IPS-20b (cell line): ENCODE measurements around the gene NPAS3.

Source experiments
- H3K27ac ChIP-seq: one replicate; pipeline ENCODE4 v1.5.1; 2013; ENCODE audit warnings: low read length
- H3K27me3 ChIP-seq: 2 replicates; pipeline ENCODE4 v1.6.1; 2013; ENCODE audit warnings: mild to moderate bottlenecking, low read length, inconsistent platforms; ENCODE audit not compliant: insufficient read depth
- H3K36me3 ChIP-seq: 2 replicates; pipeline ENCODE4 v1.6.1; 2013; ENCODE audit warnings: low read depth, mild to moderate bottlenecking, inconsistent platforms, low read length, moderate library complexity; ENCODE audit not compliant: insufficient read depth
- H3K4me1 ChIP-seq: 2 replicates; pipeline ENCODE4 v1.6.1; 2013; ENCODE audit warnings: mild to moderate bottlenecking, control low read depth, inconsistent platforms, low read length, moderate library complexity; ENCODE audit not compliant: insufficient read depth
- H3K4me3 ChIP-seq: 2 replicates; pipeline ENCODE4 v1.5.1; 2013; ENCODE audit warnings: mild to moderate bottlenecking, low read length, inconsistent platforms
- H3K9ac ChIP-seq: 2 replicates; pipeline ENCODE4 v1.6.1; 2013; ENCODE audit warnings: low read depth, mild to moderate bottlenecking, inconsistent platforms, low read length, moderate library complexity
- H3K9me3 ChIP-seq: 2 replicates; pipeline ENCODE4 v1.6.1; 2013; ENCODE audit warnings: mild to moderate bottlenecking, low read depth, low read length, inconsistent platforms; ENCODE audit not compliant: insufficient read depth

NPAS3 gene

DNA sequence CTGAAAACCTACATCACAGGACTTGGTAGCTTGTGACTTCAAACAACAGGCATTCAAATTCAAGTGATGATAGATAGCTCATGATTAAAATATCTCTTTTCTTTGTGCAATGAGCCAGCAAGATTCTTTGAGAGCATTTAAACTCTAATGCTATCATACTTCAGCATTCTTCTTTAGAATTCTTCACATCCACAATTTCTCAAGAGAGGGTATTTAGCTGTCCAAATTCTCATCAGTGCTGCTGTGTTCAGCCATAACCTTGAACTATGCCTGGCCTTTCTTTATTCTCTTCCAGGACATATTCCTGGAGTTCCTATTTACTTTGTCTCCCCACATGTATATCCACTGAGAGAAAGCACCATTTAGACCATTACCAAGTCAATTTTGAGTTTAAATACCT lies 691.1 kb downstream of the NPAS3 start:
- Histone ChIP-seq H3K9me3 (no peaks in the 10 kb centered on the region), H3K4me1 (peaks cover 11% of the 10 kb centered on the region; the same call in 1 of the 2 replicates), H3K4me3 (no peak overlapping the region)

DNA sequence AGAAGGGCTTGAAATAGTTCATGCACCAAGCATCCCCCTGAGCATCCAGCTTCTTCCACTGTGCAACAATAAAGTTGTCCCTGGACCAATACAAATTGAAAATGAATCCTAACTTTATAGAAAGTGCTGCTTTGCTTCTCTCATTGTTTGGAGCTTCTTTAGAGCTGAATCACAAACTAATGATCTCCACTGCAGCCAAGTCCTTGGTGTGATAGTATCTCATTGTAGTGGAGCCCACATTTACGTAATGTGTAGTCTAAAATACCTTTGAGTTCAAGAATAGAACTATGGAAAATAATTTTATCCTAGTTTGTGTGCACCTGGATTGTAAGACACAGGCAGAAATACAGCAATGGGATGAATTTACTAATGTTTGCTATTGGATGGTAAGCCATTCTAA lies 692.3 kb downstream of the NPAS3 start:
- Histone ChIP-seq H3K9ac (no peak overlapping the region), H3K27me3 (no peaks in the 10 kb centered on the region), H3K36me3 (no peaks in the 10 kb centered on the region), H3K4me1 (peaks cover 11% of the 10 kb centered on the region; the same call in 1 of the 2 replicates), H3K9me3 (no peaks in the 10 kb centered on the region), H3K4me3 (no peak overlapping the region), H3K27ac (no peak overlapping the region)

More for the DNA sequence above, 691.1 kb downstream of the NPAS3 start:
- Histone ChIP-seq H3K9ac (no peak overlapping the region), H3K27ac (no peak overlapping the region), H3K36me3 (no peaks in the 10 kb centered on the region), H3K27me3 (no peaks in the 10 kb centered on the region)

DNA sequence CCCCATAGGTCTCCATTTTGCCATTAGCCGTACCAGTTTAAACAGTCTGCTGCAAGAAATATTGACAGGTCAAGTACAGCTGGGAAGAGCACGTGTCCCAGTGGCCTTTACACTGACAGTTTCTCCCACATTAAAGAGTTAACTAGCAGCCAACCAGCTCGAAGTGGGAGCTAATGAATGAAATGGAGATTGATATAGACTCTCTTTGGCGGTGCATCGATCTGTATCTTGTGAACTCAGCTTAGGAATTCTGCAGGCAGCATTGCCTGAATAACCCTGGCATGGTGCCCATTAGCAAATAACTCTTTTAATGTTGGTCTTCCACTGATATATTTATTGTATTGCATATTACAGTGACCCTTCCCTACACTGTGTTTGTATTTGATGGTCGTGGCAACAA lies 692.8 kb downstream of the NPAS3 start:
- peaks cover 11% of the 10 kb centered on the region; the same call in 1 of the 2 replicates for H3K4me1 ChIP-seq
- no peaks in the 10 kb centered on the region for H3K9me3 ChIP-seq
- H3K27me3 ChIP-seq = no peaks in the 10 kb centered on the region
- no peaks in the 10 kb centered on the region for H3K36me3 ChIP-seq
- H3K9ac ChIP-seq = no peak overlapping the region
- no peak overlapping the region for H3K27ac ChIP-seq
- no peak overlapping the region for H3K4me3 ChIP-seq

- Histone ChIP-seq H3K9me3 (no peaks in the 10 kb centered on the region), H3K4me3 (no peak overlapping the region), H3K27ac (no peak overlapping the region)
These were observed 696.0 kb downstream of the NPAS3 start for GRCh38 chr14:33634631-33635030.

DNA sequence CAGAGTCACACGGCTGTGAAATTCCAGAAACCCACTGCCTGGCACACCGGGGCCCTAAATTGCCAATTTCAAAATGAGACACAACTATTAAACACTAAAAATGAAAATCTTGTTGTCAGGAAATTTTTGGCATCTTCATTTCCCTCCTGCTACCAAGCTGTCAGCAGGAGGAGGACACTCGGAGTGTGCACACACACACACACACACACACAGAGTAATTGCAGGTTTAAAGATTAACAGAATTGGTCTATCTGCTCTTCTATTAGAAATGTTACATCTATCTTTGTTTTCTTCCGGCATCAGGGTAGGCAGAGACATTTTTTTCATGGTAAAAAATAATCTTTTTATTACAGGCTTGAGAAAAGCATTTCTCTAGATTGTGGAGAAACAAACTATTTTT lies 698.0 kb downstream of the NPAS3 start:
- no peak overlapping the region for H3K27ac ChIP-seq
- peaks cover 14% of the 10 kb centered on the region; the same call in 1 of the 2 replicates for H3K4me1 ChIP-seq
- H3K27me3 ChIP-seq = no peaks in the 10 kb centered on the region
- no peak overlapping the region for H3K4me3 ChIP-seq
- H3K9me3 ChIP-seq = no peaks in the 10 kb centered on the region
- H3K9ac ChIP-seq = no peak overlapping the region
- H3K36me3 ChIP-seq = no peaks in the 10 kb centered on the region

More at GRCh38 chr14:33634631-33635030, 696.0 kb downstream of the NPAS3 start:
- Histone ChIP-seq H3K9ac (no peak overlapping the region), H3K4me1 (peaks cover 11% of the 10 kb centered on the region; the same call in 1 of the 2 replicates), H3K36me3 (no peaks in the 10 kb centered on the region), H3K27me3 (no peaks in the 10 kb centered on the region)

GRCh38 chr14:33642080-33642479 lies 703.4 kb downstream of the NPAS3 start:
- H3K27ac ChIP-seq = no peak overlapping the region
- no peaks in the 10 kb centered on the region for H3K27me3 ChIP-seq
- no peaks in the 10 kb centered on the region for H3K36me3 ChIP-seq
- H3K4me3 ChIP-seq = peak overlapping the region; percentile 51; the same call in 1 of the 2 replicates
- H3K9me3 ChIP-seq = no peaks in the 10 kb centered on the region
- peak overlapping the region; percentile 17; the same call in 1 of the 2 replicates for H3K9ac ChIP-seq
- H3K4me1 ChIP-seq = peaks cover 33% of the 10 kb centered on the region

DNA sequence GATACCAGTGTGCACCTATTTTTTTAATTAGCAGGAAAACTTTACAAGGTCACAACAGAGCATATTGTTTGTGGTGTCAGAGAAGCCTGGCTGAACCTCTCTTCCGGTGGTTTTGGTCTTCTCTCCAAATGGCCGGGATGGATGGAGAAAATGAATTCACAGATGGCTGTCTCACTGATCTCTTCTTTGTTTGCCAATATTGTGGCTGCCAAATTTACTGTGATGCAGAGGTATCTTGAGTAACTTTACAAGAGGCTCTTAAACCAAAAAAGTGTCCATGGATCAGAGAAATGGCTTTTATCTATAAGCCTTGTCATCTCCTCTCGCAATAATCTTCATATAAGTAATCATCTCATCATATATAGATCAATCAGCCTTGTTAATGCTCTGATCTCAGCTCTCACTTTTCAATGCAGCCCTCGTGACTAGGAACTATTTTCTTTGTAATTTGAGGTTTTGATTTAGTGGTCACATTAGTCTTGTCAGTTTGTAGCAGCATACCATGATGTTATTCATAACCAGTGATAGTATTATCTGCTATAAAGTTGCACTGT lies 704.1 kb downstream of the NPAS3 start:
- no peaks in the 10 kb centered on the region for H3K36me3 ChIP-seq
- H3K27me3 ChIP-seq = no peaks in the 10 kb centered on the region
- no peak overlapping the region for H3K27ac ChIP-seq
- H3K9me3 ChIP-seq = no peaks in the 10 kb centered on the region
- H3K4me1 ChIP-seq = peaks cover 36% of the 10 kb centered on the region
- peak overlapping the region; percentile 14; the same call in 1 of the 2 replicates for H3K9ac ChIP-seq
- H3K4me3 ChIP-seq = peak overlapping the region; percentile 51; the same call in 1 of the 2 replicates

DNA sequence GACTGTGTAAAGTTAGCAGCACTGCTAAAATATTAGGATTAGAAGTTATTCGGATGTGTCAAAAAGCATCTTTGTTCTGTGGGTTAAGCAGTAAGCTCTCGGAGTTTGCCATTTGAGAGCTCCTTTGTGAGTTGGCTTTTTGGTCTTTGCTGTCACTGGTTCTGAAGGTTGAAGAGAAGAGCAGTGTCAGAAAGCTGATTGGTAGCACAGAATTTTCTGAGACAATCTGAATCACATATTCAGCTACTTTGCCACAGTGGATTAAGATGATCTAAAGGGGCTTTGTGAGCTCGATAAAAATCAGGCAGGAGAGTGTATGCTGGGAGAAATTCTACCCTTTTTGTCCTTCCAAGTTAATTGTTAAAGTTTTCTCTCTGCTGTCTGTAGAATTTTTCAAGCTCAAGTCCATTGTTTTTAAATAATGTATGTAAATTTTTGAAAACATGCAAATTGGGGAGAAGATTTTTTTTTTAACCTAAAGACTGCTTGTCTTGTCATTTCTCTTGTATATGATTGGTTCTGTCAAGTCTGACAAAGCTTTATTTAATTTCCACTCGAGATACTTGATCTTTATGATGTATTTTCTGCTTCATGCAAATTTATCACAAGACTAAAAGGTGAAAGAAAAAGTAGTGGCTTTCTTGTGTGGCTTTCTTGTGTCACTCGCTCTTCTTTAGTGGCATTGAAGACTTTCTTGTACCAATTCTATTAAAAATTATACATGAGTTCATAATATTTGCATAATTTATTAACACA lies 704.9 kb downstream of the NPAS3 start:
- Histone ChIP-seq H3K27me3 (no peaks in the 10 kb centered on the region), H3K4me1 (peaks cover 36% of the 10 kb centered on the region), H3K36me3 (no peaks in the 10 kb centered on the region), H3K9ac (no peak overlapping the region), H3K9me3 (no peaks in the 10 kb centered on the region), H3K4me3 (no peak overlapping the region), H3K27ac (no peak overlapping the region)

DNA sequence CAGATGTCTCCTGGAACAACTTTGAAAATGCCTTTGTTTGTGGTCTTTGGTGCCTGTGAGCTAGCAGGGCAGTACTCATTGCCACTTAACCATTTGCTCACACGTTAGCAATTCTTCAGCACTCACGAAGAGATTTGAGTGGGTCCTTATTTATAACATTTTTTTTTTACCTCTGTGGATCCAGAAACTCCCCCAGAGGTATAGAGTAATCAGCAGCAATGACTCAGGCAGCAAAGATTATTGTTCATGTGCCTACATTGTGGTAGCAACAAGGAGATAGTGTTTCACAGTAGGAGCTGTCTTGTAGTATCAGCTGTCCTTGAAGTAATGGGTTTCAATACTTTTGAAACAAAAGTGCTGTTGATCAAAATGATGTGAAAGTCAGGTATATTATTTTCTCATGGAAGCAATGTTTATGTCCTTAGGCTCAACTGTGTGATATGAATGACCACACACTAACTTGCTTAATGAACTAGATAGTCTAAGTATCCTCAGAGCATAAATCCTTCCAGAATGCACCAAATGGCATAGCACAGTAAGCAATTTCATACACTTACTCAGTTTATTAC lies 708.1 kb downstream of the NPAS3 start:
- no peak overlapping the region for H3K9ac ChIP-seq

GRCh38 chr14:33647385-33647786 lies 708.7 kb downstream of the NPAS3 start:
- Histone ChIP-seq H3K27me3 (no peaks in the 10 kb centered on the region), H3K4me1 (peaks cover 20% of the 10 kb centered on the region), H3K9me3 (no peaks in the 10 kb centered on the region), H3K4me3 (no peak overlapping the region), H3K36me3 (no peaks in the 10 kb centered on the region), H3K27ac (no peak overlapping the region), H3K9ac (no peak overlapping the region)

More for the DNA sequence above, 708.1 kb downstream of the NPAS3 start:
- Histone ChIP-seq H3K36me3 (no peaks in the 10 kb centered on the region), H3K27ac (no peak overlapping the region), H3K4me3 (no peak overlapping the region), H3K27me3 (no peaks in the 10 kb centered on the region), H3K4me1 (peaks cover 25% of the 10 kb centered on the region), H3K9me3 (no peaks in the 10 kb centered on the region)

GRCh38 chr14:33650430-33650829 lies 711.8 kb downstream of the NPAS3 start:
- Histone ChIP-seq H3K27me3 (no peaks in the 10 kb centered on the region), H3K4me3 (no peak overlapping the region), H3K9ac (no peak overlapping the region), H3K9me3 (no peaks in the 10 kb centered on the region), H3K27ac (no peak overlapping the region), H3K36me3 (no peaks in the 10 kb centered on the region), H3K4me1 (peaks cover 7% of the 10 kb centered on the region; the same call in 1 of the 2 replicates)
